GM21723 (cell line): ENCODE data around the gene SLC7A14.
A peak's percentile ranks its signal among the peaks of the same experiment; 100 is the strongest.

Experiments used
- ATAC-seq: cut with Tn5 transposase; IDR thresholded peaks from one replicate; pipeline ENCODE4 v1.9.1; 2021; ENCODE audit warnings: mild to moderate bottlenecking, moderate library complexity; ENCODE audit not compliant: unreplicated experiment

SLC7A14 gene

DNA sequence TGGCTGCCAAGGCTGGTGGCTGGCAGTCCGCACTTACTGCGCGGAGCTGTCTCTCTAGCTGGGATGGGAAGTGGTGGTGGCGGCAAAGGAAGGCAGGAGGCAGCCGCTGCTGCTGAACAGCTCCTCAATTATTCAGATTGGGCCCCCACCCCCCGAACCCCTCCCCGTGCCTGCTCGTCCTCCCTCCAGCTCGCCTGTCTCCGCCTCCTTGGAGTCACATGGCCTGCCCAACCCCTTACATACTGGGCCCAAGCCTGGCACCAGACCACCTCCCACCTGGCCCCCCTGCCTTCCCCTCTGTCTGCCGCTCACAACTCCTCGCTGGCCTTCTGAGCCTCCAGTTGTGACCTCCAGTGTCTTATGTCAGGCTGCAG is at the start of gene SLC7A14:
Gene SLC7A14, minus strand, starts transcription at position 139 of the 374 bp plus-strand sequence. CDS start 59,139 bp downstream, outside the sequence.
- ATAC-seq: no peak

DNA sequence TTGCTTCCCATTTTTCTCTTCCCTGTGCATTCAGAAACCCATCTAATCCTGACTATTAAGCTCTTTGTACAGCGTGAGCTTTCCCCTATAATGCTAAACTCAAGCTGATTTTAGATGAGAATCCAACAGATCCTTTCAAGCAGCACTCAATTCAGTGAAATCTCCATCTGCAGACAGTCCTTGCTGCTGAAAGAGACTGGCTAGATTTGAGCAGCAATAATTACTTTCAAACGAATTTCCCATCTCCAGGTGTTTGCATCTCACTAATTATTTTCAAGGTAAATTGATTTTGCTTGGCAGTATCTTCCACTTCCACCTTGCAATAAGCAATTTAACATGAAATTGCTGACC is 49.5 kb upstream of the SLC7A14 start:
- no peak for ATAC-seq

DNA sequence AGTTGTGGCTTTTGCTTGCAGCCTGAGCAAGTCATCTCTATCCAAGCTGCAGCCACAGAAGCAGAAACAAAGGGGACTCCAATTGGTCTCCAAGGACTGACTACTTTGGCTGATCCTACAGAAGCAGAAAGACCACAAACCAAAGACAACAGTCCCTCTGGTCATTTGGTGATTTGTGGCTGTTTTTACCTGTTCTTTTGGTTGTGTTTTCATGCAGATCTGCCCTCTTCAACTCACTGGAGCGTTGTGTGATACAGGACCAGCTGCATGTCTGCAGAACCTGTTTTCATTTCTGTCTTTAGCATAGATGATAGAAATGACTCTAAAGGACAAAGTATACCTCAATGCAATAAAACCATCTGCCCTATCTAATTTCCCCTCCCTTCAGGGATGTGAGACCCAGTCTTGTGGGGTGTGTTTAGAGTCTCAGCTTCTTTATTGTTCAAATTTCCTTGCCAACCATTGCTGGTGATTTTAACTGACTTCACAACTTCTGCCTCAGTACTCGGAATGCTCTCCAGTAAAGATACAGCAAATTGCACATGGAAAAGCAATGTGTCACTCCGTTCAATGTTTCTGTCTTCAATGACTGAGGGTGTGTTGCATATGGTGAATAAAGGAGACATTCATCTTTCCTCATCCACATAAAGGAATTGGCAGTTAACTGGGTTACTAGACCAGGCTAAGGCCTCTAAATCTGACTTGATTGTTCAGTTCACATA is 48.9 kb upstream of the SLC7A14 start:
- ATAC-seq: peak; percentile 68

DNA sequence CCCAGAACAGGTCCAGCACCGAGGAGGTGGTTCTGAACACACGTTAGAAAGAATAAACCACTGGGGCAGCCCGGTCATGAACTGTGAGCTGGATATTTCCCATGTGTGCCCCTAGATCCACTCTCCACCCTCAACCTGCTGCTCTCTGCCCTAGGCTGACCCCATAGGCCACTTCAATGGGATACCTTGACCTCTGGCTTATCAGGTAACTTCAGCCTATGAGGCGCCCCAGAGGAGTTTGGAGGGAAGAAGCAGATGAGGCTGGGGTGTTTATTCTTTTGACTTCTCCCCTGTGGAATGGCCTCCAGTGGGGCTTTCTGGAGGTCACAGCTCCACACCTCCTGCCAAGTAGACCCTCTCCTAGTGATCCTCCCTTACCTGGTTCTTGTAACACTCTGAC is 47.7 kb upstream of the SLC7A14 start:
- no peak for ATAC-seq

DNA sequence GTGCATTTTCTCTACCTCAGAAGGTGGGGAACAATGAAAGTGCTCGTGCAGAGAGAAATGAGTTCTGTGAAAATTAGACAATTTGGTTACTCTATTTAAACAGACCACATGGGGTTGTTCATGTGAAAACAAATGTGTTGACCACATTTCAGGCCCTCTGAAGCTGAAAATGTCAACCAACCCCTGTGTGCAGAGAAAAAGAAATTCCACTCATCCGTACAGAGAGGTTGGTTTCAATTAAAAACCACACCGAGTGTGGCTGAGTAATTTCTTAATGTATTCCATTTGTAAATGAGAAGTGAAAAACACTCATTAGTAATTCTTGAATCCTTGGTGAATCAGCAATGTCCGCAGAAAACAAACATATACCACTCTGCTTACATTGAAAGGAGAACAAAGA is 46.9 kb upstream of the SLC7A14 start:
- ATAC-seq: peak; percentile 87

DNA sequence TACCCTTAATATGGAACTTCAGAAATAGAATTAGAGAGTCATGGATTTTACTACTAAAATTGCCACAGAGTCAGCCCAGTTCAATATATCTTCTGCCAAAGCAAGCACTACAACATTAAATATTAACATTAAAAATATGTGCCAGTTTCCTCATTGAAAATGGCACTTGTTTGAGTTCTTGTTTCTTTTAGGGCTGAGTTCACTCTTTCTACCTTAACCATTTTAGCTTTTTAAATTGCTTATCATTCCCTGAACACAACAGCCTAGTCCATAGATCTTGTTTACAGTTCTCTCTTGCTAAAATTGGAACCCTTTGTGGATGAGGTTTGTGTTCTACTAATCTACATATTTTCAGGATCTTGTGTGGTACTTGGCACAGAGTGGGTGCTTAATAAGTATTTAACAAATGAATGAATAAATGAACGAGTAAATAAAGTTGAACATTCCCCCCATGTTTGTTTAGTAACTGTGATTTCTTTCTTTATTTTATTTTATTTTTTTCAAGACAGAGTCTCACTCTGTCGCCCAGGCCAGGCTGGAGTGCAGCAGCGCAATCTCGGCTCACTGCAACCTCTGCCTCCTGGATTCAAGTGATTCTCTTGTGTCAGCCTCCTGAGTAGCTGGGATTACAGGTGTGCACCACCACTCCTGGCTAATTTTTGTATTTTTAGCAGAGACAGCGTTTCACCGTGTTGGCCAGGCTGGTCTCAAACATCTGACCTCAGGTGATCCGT is 46.0 kb upstream of the SLC7A14 start:
- no peak for ATAC-seq

DNA sequence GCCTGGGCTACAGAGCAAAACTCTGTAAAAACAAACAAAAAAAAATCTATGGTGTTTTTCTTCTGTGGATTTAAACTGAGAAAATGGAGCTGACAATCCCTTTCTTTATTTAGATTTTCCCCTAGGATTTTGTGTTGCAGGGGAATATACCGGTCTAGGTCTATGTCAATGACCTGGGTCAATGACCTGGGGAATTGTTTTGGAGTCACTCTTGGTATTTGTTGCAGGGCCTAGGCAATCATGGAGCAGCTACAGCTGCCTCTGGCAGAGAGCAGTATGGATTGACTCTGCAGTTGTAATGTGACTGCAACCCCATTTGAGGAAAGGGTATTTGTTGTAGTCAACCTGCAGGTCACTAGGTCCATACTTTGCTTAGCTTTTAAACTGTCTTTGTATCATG is 37.6 kb upstream of the SLC7A14 start:
- no peak for ATAC-seq

DNA sequence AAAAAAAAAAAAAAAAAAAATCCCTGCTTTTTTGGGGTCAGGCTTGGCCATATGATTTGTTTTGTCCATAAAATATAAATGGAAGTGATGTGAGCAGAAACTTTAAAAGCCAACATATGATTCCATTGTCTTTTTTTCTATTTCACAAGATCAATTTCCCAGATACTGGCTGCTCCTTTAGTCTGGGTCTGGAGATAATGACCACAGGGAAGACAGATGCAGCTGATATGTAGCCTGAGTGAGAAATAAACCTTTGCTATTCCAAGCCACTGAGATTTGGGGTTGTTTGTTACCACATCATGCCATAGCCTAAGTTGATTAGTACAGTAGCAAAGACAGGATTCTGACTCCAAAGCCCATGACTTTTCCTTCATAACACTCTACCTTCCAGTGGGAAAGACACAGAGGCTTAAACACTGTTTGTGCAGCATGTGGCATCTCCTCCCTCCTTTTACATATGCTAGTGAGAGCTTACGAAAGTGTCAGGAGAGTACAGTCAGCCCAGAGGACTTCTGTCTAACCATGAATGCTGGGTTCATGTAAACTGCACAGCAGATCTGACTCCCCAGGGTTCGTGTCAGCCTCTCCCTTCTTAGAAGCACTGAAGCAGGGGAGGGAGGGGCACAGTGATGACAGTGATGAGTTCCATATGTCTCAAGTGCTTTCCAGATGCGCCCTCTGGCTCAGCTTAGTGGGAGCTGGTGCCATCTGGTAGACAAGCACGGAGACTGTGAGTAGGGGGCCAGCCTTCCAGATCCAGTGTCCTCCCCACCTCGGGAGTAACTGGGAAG is 36.7 kb upstream of the SLC7A14 start:
- ATAC-seq: no peak

DNA sequence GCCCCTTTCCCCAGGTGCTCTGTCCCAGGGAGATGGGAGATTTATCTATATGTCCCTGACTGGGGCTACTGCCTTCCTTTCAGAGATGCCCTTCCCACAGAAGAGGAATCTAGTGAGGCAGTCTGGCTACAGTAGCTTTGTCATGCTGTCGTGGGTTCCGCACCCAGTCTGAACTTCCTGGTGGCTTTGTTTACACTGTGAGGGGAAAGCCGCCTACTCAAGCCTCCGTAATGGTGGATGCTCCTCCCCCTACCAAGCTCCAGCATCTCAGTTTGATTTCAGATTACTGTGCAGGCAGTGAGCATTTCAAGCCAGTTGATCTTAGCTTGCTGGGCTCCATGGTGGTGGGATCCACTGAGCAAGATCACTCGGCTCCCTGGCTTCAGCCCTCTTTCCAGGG is 35.4 kb upstream of the SLC7A14 start:
- ATAC-seq: no peak

DNA sequence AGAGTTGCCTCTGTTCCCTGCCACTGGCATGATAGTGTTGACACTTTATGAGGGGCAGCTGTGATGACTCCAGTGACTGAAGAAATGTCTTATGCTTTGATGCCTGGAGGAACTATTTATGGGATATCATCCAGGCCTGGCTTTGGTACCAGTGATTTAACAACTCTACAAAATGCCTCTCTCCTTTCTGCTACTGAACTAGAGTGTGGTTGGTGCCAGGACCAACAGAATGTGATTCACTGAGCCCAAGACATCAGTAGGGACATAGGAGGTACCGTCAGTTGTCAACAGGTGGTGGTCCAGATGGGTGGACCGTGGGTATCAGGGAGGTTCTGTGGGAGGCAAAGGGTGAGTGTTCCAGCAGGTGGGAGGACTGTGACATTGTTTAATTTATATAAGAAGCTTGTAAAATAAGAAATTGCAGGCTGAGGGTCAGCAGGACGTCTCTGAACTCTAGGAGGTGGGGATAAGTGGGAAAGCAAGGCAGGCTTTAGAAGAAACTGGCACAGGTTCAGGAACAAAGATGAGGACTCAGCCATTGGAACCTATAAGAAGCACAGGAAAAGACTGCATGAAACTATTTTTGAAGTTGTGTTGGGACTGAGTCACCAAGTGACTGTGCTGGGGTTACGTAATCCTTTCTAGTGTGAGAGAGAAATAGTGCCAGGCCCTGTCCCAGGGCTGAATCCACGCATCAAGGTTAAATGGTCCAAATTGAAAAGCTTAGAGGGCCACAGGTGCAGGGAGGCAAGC is 28.5 kb upstream of the SLC7A14 start:
- ATAC-seq: no peak

DNA sequence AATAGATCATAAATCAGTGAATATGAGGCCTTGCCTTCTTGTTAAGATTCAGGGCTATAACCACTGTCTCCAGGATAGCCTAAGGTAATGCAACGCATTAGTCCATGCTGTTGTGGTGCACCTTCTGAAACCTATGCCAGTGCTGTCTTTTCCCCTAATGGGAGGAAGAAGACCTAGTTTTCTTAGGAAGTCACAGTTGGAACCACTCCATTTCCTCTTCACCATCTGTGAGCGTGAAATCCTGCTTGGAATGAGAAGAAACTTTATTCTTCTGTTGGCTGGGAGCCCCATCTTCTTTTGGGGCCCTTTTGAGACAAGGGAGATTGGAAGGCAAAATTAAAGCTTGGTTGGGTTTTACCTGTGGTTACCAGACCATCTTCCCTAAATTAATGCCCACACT is 25.9 kb upstream of the SLC7A14 start:
- no peak for ATAC-seq

DNA sequence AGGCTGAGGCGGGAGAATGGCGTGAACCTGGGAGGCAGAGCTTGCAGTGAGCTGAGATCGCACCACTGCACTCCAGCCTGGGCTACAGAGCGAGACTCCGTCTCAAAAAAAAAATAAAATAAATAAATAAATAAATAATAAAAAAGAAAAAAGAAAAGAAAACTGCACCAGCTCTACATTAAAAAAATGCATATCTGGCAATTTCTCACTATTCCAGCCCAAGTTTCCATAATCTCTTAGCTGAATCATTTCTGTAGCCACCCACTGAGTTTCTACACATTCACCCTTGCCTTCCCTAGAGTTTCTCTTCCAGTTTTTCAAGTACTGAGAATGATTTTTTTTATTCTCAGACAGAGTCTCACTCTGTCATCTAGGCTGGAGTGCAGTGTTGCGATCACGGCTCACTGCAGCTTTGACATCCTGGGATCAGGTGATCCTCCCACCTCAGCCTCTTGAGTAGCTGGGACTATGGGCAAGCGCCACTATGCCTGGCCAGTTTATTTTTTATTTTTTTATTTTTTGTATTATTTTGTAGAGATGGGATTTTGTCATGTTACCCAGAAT is 24.5 kb upstream of the SLC7A14 start:
- ATAC-seq: no peak

DNA sequence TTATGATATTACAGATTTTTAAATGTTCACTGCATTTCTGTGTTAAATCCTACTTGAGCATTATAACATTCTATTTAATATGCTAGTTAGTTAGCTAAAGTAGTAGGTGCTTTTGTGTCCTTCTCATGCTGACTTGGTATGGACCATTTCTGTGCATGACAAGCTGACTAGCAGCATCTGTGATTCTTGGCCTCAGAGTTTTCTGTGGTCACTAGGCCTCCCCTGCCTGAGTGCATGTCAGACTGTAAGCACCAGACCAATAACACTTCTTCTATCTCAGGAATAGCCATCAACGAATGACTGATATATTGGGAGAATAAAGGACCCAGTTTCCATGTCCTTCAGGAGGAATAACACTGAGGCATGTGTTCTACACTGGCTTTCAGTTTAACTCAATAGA is 22.6 kb upstream of the SLC7A14 start:
- no peak for ATAC-seq

DNA sequence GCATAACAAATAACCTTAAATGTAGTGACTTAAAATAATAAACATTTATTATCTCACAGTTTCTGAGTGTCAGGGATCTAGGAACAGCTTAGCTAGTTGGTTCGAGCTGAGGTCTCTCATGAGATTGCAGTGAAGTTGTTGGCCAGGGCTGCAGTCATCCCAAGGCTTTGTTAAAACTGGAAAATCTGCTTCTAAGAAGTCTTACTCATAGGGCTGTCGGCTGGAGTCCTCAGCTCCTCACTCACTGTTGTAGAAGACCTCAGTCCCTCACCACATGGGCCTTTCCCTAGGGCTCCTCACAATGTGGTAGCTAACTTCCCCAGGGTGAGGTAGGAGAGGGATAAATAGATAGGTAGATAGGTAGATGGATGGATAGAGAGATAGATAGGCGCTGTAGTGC is 20.8 kb upstream of the SLC7A14 start:
- ATAC-seq: no peak

DNA sequence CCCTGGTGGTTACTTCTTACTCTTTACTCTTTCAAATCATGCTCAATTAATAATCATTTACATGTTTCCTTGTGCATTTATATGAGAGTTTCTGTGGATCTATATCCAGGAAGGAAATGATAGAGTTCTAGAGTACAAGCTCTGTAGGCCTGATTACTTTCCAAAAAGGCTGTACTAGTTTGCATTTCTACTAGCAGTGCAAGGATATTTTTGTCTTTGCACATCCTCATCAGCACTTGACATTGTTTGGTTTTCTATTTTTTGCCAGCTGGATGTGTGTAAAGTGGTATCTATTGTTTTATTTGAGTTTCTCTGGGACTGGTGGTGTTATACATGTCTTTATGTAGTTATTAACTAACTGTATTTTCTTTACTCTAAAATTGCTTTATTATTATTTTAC is 19.6 kb upstream of the SLC7A14 start:
- no peak for ATAC-seq

DNA sequence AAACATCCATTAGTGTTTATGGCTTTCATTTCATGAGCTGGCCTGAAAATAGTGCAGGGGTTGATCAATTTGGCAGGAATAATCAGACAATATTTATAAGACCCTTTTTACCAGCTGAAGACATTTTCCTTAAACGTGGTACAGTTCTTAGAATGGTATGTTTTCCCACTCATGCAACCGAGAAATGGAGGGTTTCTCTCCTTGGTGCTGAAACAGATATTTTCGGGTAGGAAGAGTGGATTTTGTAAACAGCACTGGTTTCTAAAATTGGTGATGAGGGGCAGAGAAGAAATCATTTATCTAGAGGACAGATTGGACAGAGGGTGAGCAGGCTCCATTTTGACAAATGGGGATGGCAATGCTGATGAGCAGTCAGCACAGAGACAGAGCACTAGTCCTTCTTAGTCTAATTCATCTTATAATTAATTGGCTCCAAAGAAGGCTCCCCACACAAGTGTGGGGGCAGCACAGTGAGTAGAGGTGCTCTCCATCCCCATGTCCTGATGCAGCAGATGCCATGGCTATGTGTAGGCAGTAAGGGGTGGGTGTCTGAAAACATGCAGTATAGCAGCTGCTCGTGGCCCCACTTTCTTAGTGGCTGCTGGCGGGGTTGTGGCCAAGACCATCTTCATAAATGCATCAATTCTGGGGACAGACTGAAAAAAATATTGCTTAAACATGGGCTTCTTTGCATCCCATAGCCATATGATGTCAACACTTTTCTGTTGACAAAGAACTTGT is 18.1 kb upstream of the SLC7A14 start:
- ATAC-seq: no peak

DNA sequence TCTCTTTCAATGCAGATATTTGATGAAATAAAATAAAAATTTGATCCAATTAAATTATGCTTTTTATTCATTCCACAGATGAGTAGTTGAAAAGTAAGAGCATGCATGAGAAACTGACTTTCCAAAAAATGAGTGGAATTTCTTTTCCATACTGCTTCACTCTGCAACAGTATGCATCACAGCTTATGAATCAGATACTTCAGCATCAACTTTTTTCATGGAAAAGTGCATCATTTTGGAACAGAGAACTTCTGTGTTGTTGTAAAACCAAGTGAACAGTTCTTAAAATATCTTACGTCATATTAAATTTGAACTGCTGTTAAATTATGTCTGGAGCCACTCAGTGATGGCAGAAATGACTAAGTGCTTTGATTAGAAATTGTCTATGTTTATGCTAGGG is 16.7 kb upstream of the SLC7A14 start:
- no peak for ATAC-seq

DNA sequence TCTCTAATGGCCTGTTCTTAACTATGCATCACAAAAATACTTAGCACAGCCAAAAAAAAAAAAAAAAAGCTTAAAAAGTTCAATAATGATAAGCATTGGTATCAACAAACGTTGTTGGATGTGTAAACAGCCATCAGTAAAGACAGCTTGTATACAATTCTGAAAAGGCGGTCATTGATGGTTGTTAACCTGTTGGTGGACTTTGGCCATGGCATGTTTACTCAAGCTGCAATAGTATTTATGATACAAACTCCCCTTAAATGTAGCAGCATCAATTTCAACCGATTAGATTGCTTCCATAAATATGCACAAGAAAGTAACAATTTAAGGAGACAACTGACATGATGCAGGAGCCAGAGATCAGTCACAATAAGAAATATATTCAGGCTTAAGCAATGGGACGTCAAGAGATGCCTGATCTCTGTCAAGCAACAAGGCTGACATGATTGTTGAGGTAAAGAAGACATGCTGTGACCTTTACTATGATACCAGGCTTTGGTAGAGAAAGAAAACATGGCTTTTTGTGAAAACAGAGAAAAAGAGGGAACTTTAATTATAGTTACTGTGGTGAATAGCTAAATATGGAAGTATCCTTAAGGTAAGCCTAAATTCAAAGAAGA is 14.2 kb upstream of the SLC7A14 start:
- no peak for ATAC-seq

DNA sequence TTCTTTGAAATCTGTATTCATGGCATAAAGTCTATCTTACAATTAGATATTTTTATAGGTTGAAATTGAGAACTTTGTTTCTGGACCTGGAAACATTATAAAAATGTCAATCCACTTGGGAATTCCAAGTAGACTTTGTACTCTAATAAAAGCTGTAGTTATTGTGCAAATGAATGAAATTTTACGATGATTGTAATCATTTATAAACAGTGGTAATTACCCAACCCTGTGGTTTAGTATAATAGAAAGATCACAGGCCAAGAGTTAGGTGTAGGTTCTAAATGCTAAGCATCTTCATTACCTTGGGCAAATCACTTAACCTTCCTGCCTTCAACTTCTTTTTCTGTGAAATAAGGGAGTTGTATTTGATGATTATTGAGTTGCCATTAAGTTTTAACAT is 13.2 kb upstream of the SLC7A14 start:
- ATAC-seq: no peak

DNA sequence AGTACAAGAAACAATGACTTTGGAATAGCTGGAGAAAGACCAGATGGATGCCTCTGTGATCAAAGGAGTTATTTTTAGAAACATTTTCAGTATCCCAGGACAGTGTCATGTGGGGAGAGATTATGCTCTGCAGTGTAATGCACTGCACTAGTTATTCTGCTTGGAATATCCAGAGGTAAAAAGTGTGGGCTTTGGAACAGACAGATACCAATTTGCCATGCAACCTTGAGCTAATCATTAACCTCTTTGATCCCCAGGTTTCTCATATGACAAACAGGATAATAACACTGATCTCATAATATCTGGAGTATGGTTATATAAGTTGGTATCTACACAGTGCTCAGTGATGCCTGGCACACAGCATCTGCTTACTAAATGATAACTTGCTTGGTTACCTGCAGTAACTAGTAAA is 12.2 kb upstream of the SLC7A14 start:
- ATAC-seq: no peak
